Esophagus squamous epithelium (tissue), 5 donors: ENCODE results near the gene SMIM28. TPM values are rescaled to one million over a fixed set of nuclear protein-coding genes. Genes with fewer than 3 reads are reported as not detected.

ENCODE experiments used
- DNase-seq: peaks from one replicate; lab custom pipeline; 2025; lab: John Stamatoyannopoulos, UW
- H3K27ac ChIP-seq, 4 donors: fragments of 200-600 bp; sonication (generic); one replicate each; pipeline ENCODE4 v1.5.1; 2016 to 2019; ENCODE audit warnings: mild to moderate bottlenecking in 1 of 4
- H3K27me3 ChIP-seq, 4 donors: fragments of 200-600 bp; sonication (generic); 1 replicate in 3 of 4; 2 replicates in 1 of 4; pipeline versions ENCODE4 v1.5.1 to v1.6.0; 2017 to 2021; ENCODE audit warnings: antibody characterized with exemption in 1 of 4
- H3K36me3 ChIP-seq, 3 donors: fragments of 200-600 bp; sonication (generic); one replicate each; pipeline ENCODE4 v1.5.1; 2016 to 2019
- H3K4me1 ChIP-seq, 3 donors: fragments of 200-600 bp; sonication (generic); one replicate each; pipeline ENCODE4 v1.5.1; 2017 to 2019
- H3K4me3 ChIP-seq, 4 donors: fragments of 200-600 bp; sonication (generic); 1 replicate in 3 of 4; 2 replicates in 1 of 4; pipeline ENCODE4 v1.5.1; 2016 to 2019; ENCODE audit warnings: mild to moderate bottlenecking in 2 of 4, moderate library complexity in 1 of 4
- H3K9me3 ChIP-seq, 3 donors: fragments of 200-600 bp; sonication (generic); one replicate each; pipeline ENCODE4 v1.5.1; 2016 to 2019
- POLR2A ChIP-seq, 4 donors: fragments of 450-650 bp; IDR thresholded peaks; one replicate each; pipeline ENCODE4 v1.6.1; 2017; ENCODE audit warnings: antibody characterized with exemption in 4 of 4, mild to moderate bottlenecking in 4 of 4, moderate library complexity in 3 of 4
- WGBS, 2 donors: methylation state at CpG; one replicate each; pipeline ENCODE4 v1.1.5; 2018; 5-methylcytosine and 5-hydroxymethylcytosine counted together
- intact Hi-C: fragments of 100-400 bp; cut with DNase I; formaldehyde crosslinking; loops from one replicate; pipeline ENCODE4 v1.15.0; 2022
- total RNA-seq, 4 donors: library from RNA; depleted of rRNA; stranded (reverse); fragments of >200 nt; gene quantifications; one replicate each; pipeline ENCODE4 v1.1.0, GENCODE V29; 2016
- TF ChIP-seq, protein P1 (sequence below), 6 experiments: fragments of 450-650 bp in 4 of 6; fragments of 200-600 bp in 2 of 6; sonication (generic) in 2 of 6; IDR thresholded peaks; one replicate each; pipeline ENCODE4 v1.5.1; 2016 to 2019; ENCODE audit warnings: antibody characterized with exemption in 6 of 6, mild to moderate bottlenecking in 4 of 6, moderate library complexity in 4 of 6
- donor health status: DM: yes; HTN: yes; CAD: no.

The SMIM28 gene
- not detected for total RNA-seq

DNA sequence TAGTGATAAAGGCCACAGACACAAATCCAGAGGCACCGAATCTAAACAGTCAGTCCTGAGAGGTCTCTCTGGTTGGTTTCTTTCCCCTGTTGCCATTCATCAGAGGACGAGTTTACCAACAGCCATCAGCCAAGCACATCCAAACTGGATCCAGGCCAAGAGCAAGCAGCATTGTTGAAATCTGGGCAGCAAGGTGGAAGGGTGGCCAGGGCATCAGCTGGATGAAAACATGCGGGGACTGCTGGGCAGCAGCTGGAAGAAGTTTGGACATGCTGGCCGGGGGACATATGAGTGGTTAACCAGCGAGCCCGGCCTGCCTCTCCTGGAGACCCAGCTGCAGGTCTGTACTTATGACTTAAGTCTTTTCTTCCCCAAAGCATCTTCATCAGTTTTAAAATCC lies at the start of gene SMIM28:
SMIM28 (plus strand) TSS at position 62 of the 400 bp plus-strand sequence; CDS start at position 230, 168 bp downstream.
- intact Hi-C loops = no loop called here
- WGBS, 2 donors = 85% methylated on average over 5 to 6 of the region's 6 CpGs
- Histone ChIP-seq H3K4me3 (no peak within 1 kb of the TSS), H3K4me1 (no peaks in the 10 kb centered on the region), H3K27me3 (no peaks in the 10 kb centered on the region), H3K9me3 (no peaks in the 10 kb centered on the region), H3K36me3 (no peaks in the 10 kb centered on the region), H3K27ac (no peak within 1 kb of the TSS)
- no peak for DNase-seq
- TF ChIP-seq, protein P1, sequence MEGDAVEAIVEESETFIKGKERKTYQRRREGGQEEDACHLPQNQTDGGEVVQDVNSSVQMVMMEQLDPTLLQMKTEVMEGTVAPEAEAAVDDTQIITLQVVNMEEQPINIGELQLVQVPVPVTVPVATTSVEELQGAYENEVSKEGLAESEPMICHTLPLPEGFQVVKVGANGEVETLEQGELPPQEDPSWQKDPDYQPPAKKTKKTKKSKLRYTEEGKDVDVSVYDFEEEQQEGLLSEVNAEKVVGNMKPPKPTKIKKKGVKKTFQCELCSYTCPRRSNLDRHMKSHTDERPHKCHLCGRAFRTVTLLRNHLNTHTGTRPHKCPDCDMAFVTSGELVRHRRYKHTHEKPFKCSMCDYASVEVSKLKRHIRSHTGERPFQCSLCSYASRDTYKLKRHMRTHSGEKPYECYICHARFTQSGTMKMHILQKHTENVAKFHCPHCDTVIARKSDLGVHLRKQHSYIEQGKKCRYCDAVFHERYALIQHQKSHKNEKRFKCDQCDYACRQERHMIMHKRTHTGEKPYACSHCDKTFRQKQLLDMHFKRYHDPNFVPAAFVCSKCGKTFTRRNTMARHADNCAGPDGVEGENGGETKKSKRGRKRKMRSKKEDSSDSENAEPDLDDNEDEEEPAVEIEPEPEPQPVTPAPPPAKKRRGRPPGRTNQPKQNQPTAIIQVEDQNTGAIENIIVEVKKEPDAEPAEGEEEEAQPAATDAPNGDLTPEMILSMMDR (IDR thresholded peaks at IDR 0.05) = no peak
- no peak for TF ChIP-seq POLR2A (IDR thresholded peaks at IDR 0.05)

- Histone ChIP-seq H3K36me3 (no peaks in the 10 kb centered on the region), H3K9me3 (no peaks in the 10 kb centered on the region), H3K27me3 (no peaks in the 10 kb centered on the region), H3K27ac (no peak overlapping the region), H3K4me3 (no peak overlapping the region), H3K4me1 (no peaks in the 10 kb centered on the region)
- no peak for DNase-seq
- WGBS, 2 donors = 60 to 78% methylated on average over 3 of the region's 3 CpGs
- TF ChIP-seq, protein P1 (IDR thresholded peaks at IDR 0.05) = no peak
- no peak for TF ChIP-seq POLR2A (IDR thresholded peaks at IDR 0.05)
- intact Hi-C loops = no loop called here
Measured at GRCh38 chr6:138328210-138328609, 49.5 kb upstream of the SMIM28 start.

DNA sequence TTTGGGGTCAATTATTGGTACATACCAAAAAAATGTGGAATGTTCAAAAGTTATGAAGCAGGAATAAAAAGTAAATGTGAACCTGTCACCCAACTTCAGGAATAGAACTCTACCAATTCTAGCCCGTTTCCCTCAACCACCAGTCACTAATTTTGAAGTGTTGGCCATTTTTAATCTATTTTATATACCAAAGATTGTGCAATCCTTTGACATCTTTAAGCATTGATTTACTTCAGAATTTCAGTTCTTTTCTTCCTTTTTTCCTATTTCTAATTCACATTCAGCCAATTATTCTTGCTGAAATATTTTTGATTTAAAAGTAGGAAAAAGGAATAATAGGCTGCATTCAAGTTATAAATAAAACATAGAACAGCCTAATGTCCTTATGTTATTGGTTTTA lies 46.9 kb upstream of the SMIM28 start:
- Histone ChIP-seq H3K27ac (no peak overlapping the region), H3K27me3 (no peaks in the 10 kb centered on the region), H3K4me3 (no peak overlapping the region), H3K4me1 (no peaks in the 10 kb centered on the region), H3K36me3 (no peaks in the 10 kb centered on the region), H3K9me3 (no peaks in the 10 kb centered on the region)
- TF ChIP-seq, protein P1 (IDR thresholded peaks at IDR 0.05) = no peak
- no peak for TF ChIP-seq POLR2A (IDR thresholded peaks at IDR 0.05)
- intact Hi-C loops = no loop called here
- no peak for DNase-seq
- 75 to 86% methylated on average over 1 of the region's 1 CpG for WGBS, 2 donors

GRCh38 chr6:138331444-138331843 lies 46.3 kb upstream of the SMIM28 start:
- no peak for DNase-seq
- Histone ChIP-seq H3K4me1 (no peaks in the 10 kb centered on the region), H3K27me3 (no peaks in the 10 kb centered on the region), H3K36me3 (no peaks in the 10 kb centered on the region), H3K4me3 (no peak overlapping the region), H3K27ac (no peak overlapping the region), H3K9me3 (no peaks in the 10 kb centered on the region)
- intact Hi-C loops = no loop called here
- 73 to 75% methylated on average over 1 of the region's 1 CpG for WGBS, 2 donors
- no peak for TF ChIP-seq POLR2A (IDR thresholded peaks at IDR 0.05)
- TF ChIP-seq, protein P1 (IDR thresholded peaks at IDR 0.05) = no peak

- Histone ChIP-seq H3K4me3 (no peak overlapping the region), H3K27ac (no peak overlapping the region), H3K27me3 (no peaks in the 10 kb centered on the region), H3K36me3 (no peaks in the 10 kb centered on the region), H3K9me3 (no peaks in the 10 kb centered on the region), H3K4me1 (no peaks in the 10 kb centered on the region)
- intact Hi-C loops = no loop called here
- TF ChIP-seq POLR2A (IDR thresholded peaks at IDR 0.05) = no peak
- TF ChIP-seq, protein P1 (IDR thresholded peaks at IDR 0.05) = no peak
- 51 to 60% methylated on average over 2 of the region's 2 CpGs for WGBS, 2 donors
- no peak for DNase-seq
Measured at GRCh38 chr6:138331984-138332383, 45.7 kb upstream of the SMIM28 start.
